ENCODE measurements around the gene ARMC10. TPM values are rescaled to one million over a fixed set of nuclear protein-coding genes. Genes with fewer than 3 reads are reported as not detected.

Gene ARMC10
- total RNA-seq, 2 donors from 2014 or later = 50.6 to 59.6 TPM

DNA sequence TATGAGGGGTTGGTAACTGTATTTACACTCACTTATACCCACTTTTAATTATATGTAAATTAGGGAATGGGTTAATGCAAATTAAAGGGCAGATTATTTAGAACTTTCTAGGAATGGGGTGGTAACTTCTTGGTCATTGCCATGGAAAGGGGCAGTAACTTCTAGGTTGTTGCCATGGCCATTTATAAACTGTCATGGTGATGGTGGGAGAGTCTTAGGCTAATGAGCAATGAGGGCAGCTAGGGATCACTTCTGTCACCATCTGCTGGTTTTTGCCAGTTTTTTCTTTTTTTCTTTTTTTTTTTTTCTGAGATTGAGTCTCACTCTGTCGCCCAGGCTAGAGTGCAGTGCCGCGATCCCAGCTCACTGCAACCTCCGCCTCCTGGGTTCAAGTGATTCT is 40.8 kb downstream of the ARMC10 start:
- no peak overlapping the region for H3K27ac ChIP-seq
- TF ChIP-seq, protein P1, sequence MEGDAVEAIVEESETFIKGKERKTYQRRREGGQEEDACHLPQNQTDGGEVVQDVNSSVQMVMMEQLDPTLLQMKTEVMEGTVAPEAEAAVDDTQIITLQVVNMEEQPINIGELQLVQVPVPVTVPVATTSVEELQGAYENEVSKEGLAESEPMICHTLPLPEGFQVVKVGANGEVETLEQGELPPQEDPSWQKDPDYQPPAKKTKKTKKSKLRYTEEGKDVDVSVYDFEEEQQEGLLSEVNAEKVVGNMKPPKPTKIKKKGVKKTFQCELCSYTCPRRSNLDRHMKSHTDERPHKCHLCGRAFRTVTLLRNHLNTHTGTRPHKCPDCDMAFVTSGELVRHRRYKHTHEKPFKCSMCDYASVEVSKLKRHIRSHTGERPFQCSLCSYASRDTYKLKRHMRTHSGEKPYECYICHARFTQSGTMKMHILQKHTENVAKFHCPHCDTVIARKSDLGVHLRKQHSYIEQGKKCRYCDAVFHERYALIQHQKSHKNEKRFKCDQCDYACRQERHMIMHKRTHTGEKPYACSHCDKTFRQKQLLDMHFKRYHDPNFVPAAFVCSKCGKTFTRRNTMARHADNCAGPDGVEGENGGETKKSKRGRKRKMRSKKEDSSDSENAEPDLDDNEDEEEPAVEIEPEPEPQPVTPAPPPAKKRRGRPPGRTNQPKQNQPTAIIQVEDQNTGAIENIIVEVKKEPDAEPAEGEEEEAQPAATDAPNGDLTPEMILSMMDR (IDR thresholded peaks at IDR 0.05) = no peak
- TF ChIP-seq POLR2AphosphoS5 (IDR thresholded peaks at IDR 0.05) = no peak
- no peak for TF ChIP-seq POLR2A (IDR thresholded peaks at IDR 0.05)
- no peaks in the 10 kb centered on the region for H3K9me3 ChIP-seq
- intact Hi-C loops (cut with DNase I) = no loop called here
- H3K36me3 ChIP-seq = no peaks in the 10 kb centered on the region
- no peaks in the 10 kb centered on the region for H3K4me1 ChIP-seq (replicated peaks)
- WGBS = 93% methylated on average over 4 of the region's 4 CpGs
- DNase-seq (ENCODE audit: low spot score) = no peak
- H3K4me3 ChIP-seq = no peak overlapping the region
- no peaks in the 10 kb centered on the region for H3K27me3 ChIP-seq (replicated peaks; ENCODE audit: insufficient read depth)

GRCh38 chr7:103116511-103116910 is 41.6 kb downstream of the ARMC10 start:
- intact Hi-C loops (cut with DNase I) = no loop called here
- TF ChIP-seq, protein P1 (IDR thresholded peaks at IDR 0.05) = no peak
- TF ChIP-seq POLR2AphosphoS5 (IDR thresholded peaks at IDR 0.05) = no peak
- no peak for TF ChIP-seq POLR2A (IDR thresholded peaks at IDR 0.05)
- no peak for DNase-seq (ENCODE audit: low spot score)
- Histone ChIP-seq H3K4me1 (replicated peaks) (no peaks in the 10 kb centered on the region), H3K9me3 (no peaks in the 10 kb centered on the region), H3K27me3 (replicated peaks; ENCODE audit: insufficient read depth) (no peaks in the 10 kb centered on the region), H3K27ac (no peak overlapping the region), H3K4me3 (no peak overlapping the region), H3K36me3 (no peaks in the 10 kb centered on the region)
- 40% methylated on average over 1 of the region's 1 CpG for WGBS

DNA sequence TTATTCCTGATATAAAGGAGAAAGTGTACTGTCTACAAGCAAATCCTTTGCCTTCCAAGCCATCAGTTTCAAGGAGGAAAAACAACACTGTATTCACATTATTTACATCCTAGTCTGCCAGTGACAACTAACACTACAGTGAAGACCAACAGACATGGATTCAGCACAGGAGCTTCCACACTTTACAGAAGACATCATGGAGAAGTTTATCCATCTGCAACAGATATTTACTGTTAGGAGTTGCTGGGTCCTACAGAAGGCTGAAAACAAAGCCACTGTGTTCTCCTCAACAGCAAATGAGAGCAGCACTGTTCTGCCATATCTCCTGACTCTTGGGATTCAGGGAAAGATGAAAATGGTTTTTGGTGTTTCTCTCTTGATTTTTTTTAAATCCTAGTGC is 42.1 kb downstream of the ARMC10 start:
- no peaks in the 10 kb centered on the region for H3K27me3 ChIP-seq (replicated peaks; ENCODE audit: insufficient read depth)
- no peaks in the 10 kb centered on the region for H3K9me3 ChIP-seq
- DNase-seq (ENCODE audit: low spot score) = no peak
- no peak for TF ChIP-seq POLR2A (IDR thresholded peaks at IDR 0.05)
- no peak for TF ChIP-seq POLR2AphosphoS5 (IDR thresholded peaks at IDR 0.05)
- TF ChIP-seq, protein P1 (IDR thresholded peaks at IDR 0.05) = no peak
- H3K4me3 ChIP-seq = no peak overlapping the region
- no peaks in the 10 kb centered on the region for H3K4me1 ChIP-seq (replicated peaks)
- intact Hi-C loops (cut with DNase I) = no loop called here
- H3K36me3 ChIP-seq = no peaks in the 10 kb centered on the region
- no peak overlapping the region for H3K27ac ChIP-seq

DNA sequence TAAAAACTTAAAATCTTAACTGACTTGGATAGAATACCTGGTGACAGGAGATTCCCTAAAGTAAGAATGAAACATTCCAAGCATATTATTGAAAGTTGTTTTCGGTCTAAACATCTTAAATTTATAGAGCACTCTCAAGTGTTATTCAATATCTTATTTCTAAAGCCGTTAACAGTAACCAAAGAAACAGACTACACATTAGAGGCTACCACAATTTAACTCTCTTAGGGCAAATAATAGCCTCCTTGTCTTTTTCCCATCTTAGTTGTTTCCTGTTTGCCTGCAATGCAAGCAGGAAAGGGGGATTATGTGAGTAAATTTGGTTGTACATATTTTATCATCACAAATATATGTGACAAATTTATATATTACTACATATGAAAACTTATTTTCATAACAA is 42.5 kb downstream of the ARMC10 start:
- intact Hi-C loops (cut with DNase I) = no loop called here
- TF ChIP-seq POLR2A (IDR thresholded peaks at IDR 0.05) = no peak
- TF ChIP-seq POLR2AphosphoS5 (IDR thresholded peaks at IDR 0.05) = no peak
- TF ChIP-seq, protein P1 (IDR thresholded peaks at IDR 0.05) = no peak
- WGBS = 70% methylated on average over 2 of the region's 2 CpGs
- no peaks in the 10 kb centered on the region for H3K9me3 ChIP-seq
- no peak overlapping the region for H3K27ac ChIP-seq
- H3K27me3 ChIP-seq (replicated peaks; ENCODE audit: insufficient read depth) = no peaks in the 10 kb centered on the region
- no peak overlapping the region for H3K4me3 ChIP-seq
- DNase-seq (ENCODE audit: low spot score) = no peak
- H3K4me1 ChIP-seq (replicated peaks) = no peaks in the 10 kb centered on the region
- H3K36me3 ChIP-seq = no peaks in the 10 kb centered on the region

DNA sequence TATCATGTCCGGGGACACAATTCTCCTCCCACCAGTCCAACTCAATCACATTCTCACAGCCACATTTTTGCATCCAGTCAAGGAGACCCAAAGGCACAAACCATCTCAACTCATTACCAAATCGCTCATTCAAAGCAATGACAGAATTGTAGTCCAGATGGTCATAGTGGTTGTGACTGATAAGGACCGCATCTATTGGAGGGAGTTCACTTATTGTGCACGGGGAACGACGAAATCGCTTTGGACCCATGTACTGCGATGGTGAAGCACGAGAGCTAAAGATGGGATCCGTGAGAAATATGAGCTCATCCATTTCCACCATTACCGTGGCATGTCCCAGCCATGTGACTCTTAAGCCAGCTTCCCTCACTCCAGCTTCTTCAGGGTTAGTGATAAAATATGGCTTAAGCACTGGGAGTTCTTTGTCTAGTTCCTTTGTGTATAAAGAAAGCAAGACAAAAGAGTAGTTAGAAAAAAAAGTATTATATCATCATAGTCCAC is 44.9 kb downstream of the ARMC10 start:
- no peaks in the 10 kb centered on the region for H3K4me1 ChIP-seq (replicated peaks)
- no peak overlapping the region for H3K4me3 ChIP-seq
- intact Hi-C loops (cut with DNase I) = no loop called here
- H3K27me3 ChIP-seq (replicated peaks; ENCODE audit: insufficient read depth) = no peaks in the 10 kb centered on the region
- H3K36me3 ChIP-seq = no peaks in the 10 kb centered on the region
- no peak for DNase-seq (ENCODE audit: low spot score)
- no peaks in the 10 kb centered on the region for H3K9me3 ChIP-seq
- no peak overlapping the region for H3K27ac ChIP-seq
- no peak for TF ChIP-seq POLR2A (IDR thresholded peaks at IDR 0.05)
- TF ChIP-seq, protein P1 (IDR thresholded peaks at IDR 0.05) = no peak
- no peak for TF ChIP-seq POLR2AphosphoS5 (IDR thresholded peaks at IDR 0.05)
- 95% methylated on average over 11 of the region's 11 CpGs for whole genome bisulfite sequencing
